Measurements from ENCODE around the gene SPATA20.

Gene SPATA20

GRCh38 chr17:50547035-50547735 is at the start of gene SPATA20:
Gene SPATA20, plus strand, starts transcription at chr17:50547174. Its CDS starts 35 bp downstream, at chr17:50547209.
- DNase-seq, result peak; percentile 68 to 87

- no peak for DNase-seq
These were observed 48.7 kb upstream of the SPATA20 start for GRCh38 chr17:50498021-50498874.

GRCh38 chr17:50499270-50499669 is 47.7 kb upstream of the SPATA20 start:
- DNase-seq, result no peak

DNA sequence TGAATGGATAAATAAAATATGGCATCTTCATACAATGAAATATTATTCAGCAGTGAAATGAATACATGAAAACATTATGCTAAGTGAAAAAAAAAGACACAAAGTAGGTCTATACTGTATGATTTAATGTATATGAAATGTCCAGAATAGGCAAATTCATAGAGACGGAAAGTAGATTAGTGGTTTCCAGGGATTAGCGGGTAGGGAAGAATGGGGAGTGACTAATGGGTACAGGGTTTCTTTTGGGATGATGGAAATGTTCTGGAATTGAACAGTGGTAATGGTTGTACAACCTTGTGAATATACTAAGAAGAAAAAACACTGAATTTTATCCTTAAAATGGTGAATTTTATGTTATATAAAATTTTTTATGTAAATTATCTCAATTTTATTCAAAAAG is 47.3 kb upstream of the SPATA20 start:
- no peak for DNase-seq

DNA sequence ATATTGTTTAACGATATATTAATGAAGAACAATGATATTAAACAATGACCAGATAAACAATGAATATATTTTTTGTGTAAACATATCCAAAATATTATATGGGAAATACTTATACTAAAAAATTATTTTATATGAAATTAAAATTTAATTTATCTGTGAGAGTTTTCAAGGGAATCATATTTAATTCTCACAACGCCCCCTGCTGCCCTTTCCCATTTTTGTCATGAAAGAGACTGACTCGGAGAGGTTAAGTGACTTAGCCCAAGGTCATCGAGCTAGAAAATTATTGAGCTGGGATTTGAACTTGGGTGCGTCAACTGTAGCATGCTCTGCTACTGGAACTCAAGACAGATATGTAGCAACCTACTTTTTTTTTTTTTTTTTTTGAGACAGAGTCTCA is 45.9 kb upstream of the SPATA20 start:
- peak in 1 of 2 experiments; percentile 27 for DNase-seq

- DNase-seq, result no peak
These were observed 44.5 kb upstream of the SPATA20 start for GRCh38 chr17:50502301-50502990.

- DNase-seq, result no peak
These were observed 41.3 kb upstream of the SPATA20 start for GRCh38 chr17:50505591-50506130.

GRCh38 chr17:50506298-50506697 is 40.7 kb upstream of the SPATA20 start:
- DNase-seq, result no peak

DNA sequence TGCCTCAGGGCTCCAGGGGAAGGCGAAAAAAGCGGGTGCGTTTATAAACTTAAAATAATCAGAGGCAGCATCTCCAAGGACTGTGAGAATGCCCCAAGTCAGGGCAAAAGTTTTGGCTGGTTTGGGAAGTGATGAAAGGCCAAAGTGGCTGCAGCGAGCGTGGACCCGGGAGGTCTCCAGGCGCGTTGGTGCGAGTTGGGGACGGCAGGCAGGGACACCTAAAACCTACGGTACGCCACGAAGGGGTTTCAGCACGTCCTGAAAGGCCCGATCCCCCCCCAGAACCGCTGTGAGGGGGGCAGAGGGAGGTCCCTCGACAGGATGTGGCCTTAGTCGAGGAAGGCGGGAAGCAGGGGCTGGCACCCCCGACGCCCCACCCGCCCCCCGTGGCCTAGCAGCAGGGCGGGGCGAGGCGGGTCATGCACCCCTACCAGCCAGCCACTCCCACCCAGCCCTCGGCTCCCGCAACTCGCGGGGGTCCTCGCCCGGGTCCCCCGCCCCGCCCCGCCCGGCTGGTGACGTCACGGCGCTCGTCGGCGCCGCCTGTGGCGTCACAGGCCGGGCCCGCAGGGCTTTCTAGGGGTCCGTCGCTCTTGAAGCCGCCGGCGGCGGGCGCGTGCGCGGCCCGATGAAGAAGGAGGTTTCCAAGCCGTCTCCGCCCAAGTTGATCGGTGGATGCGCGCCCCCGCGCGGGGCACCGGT is 39.0 kb upstream of the SPATA20 start, which contains the start of gene MYCBPAP:
MYCBPAP (plus strand) TSS at position 569 of the 702 bp plus-strand sequence. CDS start 236 bp downstream, outside the sequence.
- peak; percentile 22 to 73 for DNase-seq

DNA sequence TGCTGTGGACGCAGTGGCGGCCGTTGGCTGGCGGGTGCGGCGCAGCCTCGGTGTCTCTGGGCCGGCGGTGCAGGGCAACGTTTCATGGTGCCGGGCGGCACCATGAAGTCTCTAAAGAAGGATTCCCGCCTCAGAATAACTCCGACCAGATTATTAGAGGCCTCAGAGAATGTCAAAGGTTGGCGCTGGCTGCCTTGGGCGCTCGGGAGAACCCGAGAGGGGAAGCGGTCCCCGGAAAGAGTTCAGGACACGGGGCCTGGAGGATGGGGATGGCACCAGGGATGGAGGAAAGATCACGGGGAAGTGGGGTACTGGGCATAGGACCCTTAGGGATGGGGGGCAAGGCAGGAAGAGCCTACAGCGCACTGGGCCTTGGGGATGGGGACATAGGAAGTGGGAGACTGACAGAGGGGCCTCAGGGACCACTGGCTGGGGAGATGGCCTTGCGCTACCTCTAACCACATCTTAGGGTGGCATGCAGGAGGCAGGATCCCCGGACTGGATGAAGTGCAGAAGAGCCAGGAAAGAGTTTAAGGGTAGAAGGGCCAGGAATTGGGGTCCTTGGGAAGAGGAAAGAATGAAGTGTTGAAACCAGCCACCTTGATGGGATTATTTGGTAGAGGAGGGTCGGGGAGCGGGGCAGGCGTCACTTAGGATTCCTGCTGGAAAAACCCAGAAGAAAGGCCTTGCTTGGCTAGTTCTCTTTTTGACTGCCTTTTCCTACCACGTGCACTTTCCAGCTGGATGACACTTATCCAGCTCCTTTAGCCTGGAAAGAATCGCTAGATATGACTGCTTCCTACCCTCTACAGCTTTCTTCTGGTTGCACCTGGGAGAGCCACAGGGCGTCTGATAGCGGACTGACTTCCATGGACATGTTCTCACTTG is 38.2 kb upstream of the SPATA20 start:
- no peak for DNase-seq

- no peak for DNase-seq
These were observed 35.9 kb upstream of the SPATA20 start for GRCh38 chr17:50511058-50511457.

- no peak for DNase-seq
These were observed 33.5 kb upstream of the SPATA20 start for GRCh38 chr17:50513495-50513894.

- DNase-seq, result no peak
These were observed 32.6 kb upstream of the SPATA20 start for GRCh38 chr17:50514388-50514787.

- no peak for DNase-seq
These were observed 31.9 kb upstream of the SPATA20 start for GRCh38 chr17:50514936-50515702.

GRCh38 chr17:50517011-50517410 is 30.0 kb upstream of the SPATA20 start:
- no peak for DNase-seq

DNA sequence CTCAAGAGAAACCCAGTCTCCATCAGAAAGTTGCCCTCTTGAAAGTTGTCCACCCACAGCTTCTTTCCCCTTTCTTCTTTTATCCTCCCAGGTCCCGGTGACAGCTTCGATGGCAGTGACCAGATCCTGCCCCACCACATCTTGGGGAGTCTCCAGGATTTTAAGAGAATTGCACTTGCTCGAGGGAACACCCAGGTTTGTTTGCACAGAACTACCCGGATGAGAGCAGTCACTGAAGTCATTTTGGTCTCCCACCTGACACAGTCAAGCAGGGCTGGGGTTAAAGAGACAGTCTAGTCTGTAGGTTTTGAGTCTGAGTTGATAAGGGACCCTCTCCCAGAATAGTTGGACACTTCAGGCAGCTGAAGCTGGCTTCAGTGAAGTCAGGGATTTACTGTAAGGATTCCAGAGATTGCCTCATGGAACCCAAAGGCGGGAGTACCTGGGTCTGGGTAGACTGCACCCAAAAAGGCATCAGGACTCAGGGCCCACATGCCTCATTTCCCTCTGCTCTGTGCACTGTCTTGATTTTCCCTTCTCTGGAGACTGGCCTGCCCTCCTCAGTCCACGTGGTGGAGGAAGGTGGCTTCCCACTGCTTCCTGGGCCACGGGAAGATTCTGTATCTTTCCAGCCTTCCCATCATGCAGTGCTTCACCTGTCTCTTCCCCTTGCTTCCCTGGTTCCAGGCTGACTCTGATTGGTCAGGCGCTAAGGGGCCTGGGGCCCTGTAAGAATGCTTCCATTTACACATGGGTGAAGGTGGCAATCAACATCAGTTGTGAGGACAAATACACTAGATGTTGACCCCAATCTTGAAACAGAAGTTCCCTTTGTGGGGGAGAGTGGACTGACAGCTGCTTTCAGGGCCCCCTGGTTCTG is 29.2 kb upstream of the SPATA20 start:
- DNase-seq, result no peak

- DNase-seq, result no peak
These were observed 28.5 kb upstream of the SPATA20 start for GRCh38 chr17:50518384-50519023.

- no peak for DNase-seq
These were observed 27.7 kb upstream of the SPATA20 start for GRCh38 chr17:50519141-50519834.

Measured in SW 1271 (cell line).